WERI-Rb-1 (cell line): ENCODE data around the gene TNRC18.

Experiments used
- DNase-seq: peaks from one replicate; pipeline ENCODE4 v3.0.0-alpha.2; 2020
- H3K27ac ChIP-seq: fragments of 250-450 bp; sonication (Bioruptor Pico); 2 replicates; pipeline ENCODE4 v1.5.1; 2020; ENCODE audit warnings: mild to moderate bottlenecking, moderate library complexity
- H3K27me3 ChIP-seq: fragments of 250-450 bp; sonication (Bioruptor Pico); 2 replicates; pipeline ENCODE4 v1.5.1; 2021; ENCODE audit warnings: mild to moderate bottlenecking, low read depth, moderate library complexity; ENCODE audit not compliant: insufficient read depth, severe bottlenecking
- H3K36me3 ChIP-seq: fragments of 250-450 bp; sonication (Bioruptor Pico); 2 replicates; pipeline ENCODE4 v1.5.1; 2020; ENCODE audit warnings: mild to moderate bottlenecking, moderate library complexity
- H3K4me3 ChIP-seq: 2 replicates; pipeline ENCODE4 v1.5.1; 2011; ENCODE audit warnings: low read depth, mild to moderate bottlenecking, control low read depth, low read length
- H3K9me3 ChIP-seq: fragments of 250-450 bp; sonication (Bioruptor Pico); 2 replicates; pipeline ENCODE4 v1.5.1; 2021; ENCODE audit warnings: mild to moderate bottlenecking, moderate library complexity; ENCODE audit not compliant: severe bottlenecking
- CTCF ChIP-seq: IDR thresholded peaks from 2 replicates; pipeline ENCODE4 v1.5.1; 2011; ENCODE audit warnings: low read depth, mild to moderate bottlenecking, control low read depth, inconsistent platforms, low read length

TNRC18 gene

GRCh38 chr7:5356751-5357119 is 66.9 kb downstream of the TNRC18 start:
- H3K4me3 ChIP-seq: no peak overlapping the region
- no peaks in the 10 kb centered on the region for H3K27me3 ChIP-seq
- TF ChIP-seq CTCF: no peak
- H3K27ac ChIP-seq: no peak overlapping the region
- DNase-seq: no peak
- H3K36me3 ChIP-seq: peaks cover 28% of the 10 kb centered on the region
- no peaks in the 10 kb centered on the region for H3K9me3 ChIP-seq

DNA sequence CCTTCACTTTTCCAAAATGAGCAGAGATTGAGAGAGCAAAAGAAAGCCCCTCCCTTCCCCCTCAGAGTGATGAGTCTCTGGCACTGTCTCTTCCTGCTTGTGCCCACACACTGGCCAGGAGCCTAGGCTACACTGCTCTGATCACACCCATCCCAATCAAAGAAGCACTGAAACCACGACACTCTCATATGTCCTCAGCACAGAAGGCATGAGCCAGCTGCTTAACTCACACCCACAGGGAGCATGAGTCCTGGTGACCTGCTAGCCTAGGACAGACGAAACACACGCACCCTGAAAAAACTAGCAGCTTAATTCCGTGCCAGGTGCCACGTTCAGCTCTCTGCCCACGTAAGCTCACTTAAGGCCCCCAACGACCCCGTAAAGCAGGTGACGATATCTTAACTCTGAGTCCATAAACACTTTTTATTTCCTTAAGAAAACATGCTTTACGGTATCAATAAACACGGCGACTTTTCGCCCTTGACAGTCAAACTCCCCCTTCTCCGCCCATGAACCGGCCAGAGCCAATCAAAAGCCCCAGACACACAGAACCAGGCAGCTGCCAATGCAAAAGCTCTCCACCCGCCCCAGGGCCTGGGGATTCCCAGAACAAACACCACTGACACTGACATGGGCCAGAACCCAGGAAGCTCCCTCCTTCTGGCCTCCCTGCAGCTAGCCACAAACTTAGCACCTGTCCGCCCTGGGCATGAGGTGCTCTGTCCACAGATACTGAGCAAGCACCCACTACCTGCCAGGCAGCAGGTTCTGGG is 69.0 kb downstream of the TNRC18 start:
- Histone ChIP-seq H3K27ac (0 out of 2 replicates have a peak overlapping the region, but pooled peaks have one; percentile 18), H3K27me3 (no peaks in the 10 kb centered on the region), H3K4me3 (peak overlapping the region; percentile 30), H3K9me3 (no peaks in the 10 kb centered on the region), H3K36me3 (peaks cover 15% of the 10 kb centered on the region)
- DNase-seq: peak; percentile 66
- TF ChIP-seq CTCF: no peak

GRCh38 chr7:5352440-5353010 is 71.1 kb downstream of the TNRC18 start:
- no peak for TF ChIP-seq CTCF
- Histone ChIP-seq H3K27ac (no peak overlapping the region), H3K4me3 (no peak overlapping the region), H3K9me3 (no peaks in the 10 kb centered on the region), H3K27me3 (no peaks in the 10 kb centered on the region), H3K36me3 (peaks cover 5% of the 10 kb centered on the region)
- no peak for DNase-seq

- Histone ChIP-seq H3K4me3 (no peak overlapping the region), H3K27ac (no peak overlapping the region), H3K9me3 (no peaks in the 10 kb centered on the region), H3K36me3 (peaks cover 5% of the 10 kb centered on the region), H3K27me3 (no peaks in the 10 kb centered on the region)
- no peak for TF ChIP-seq CTCF
- no peak for DNase-seq
Observed at GRCh38 chr7:5351507-5352265, 71.9 kb downstream of the TNRC18 start.

- Histone ChIP-seq H3K27ac (no peak overlapping the region), H3K4me3 (no peak overlapping the region), H3K9me3 (no peaks in the 10 kb centered on the region), H3K36me3 (peaks cover 5% of the 10 kb centered on the region), H3K27me3 (no peaks in the 10 kb centered on the region)
- no peak for DNase-seq
- no peak for TF ChIP-seq CTCF
Observed at GRCh38 chr7:5350600-5351385, 72.8 kb downstream of the TNRC18 start.
